AG04450 (cell line): Measurements from ENCODE around the gene COL21A1. TPM values are rescaled to one million over a fixed set of nuclear protein-coding genes. Genes with fewer than 3 reads are reported as not detected.
"Not testable (repeated sequence)": the region's sequence is repeated elsewhere in the genome, so short reads cannot be mapped to it uniquely, and the experiment has no call there.

Experiments used
- CTCF ChIA-PET: fragments of 300-600, 350-600 bp; formaldehyde crosslinking; extraction: SDS; loops from one replicate; lab custom pipeline; 2022; ENCODE audit warnings: antibody characterized with exemption, inconsistent platforms; lab: Charles Lee
- POLR2A ChIA-PET: fragments of 350-600 bp; formaldehyde crosslinking; extraction: SDS; loops from one replicate; lab custom pipeline; 2021; ENCODE audit warnings: antibody characterized with exemption, inconsistent platforms; lab: Yijun Ruan, JAX
- DNase-seq: peaks from one replicate; pipeline ENCODE4 v3.0.0-alpha.2; 2011; ENCODE audit warnings: low read depth, low spot score
- H3K27ac ChIP-seq: one replicate; pipeline ENCODE4 v1.5.1; 2012; ENCODE audit warnings: low read depth, low read length, control low read depth
- H3K27me3 ChIP-seq: one replicate; pipeline ENCODE4 v1.6.0; 2012; ENCODE audit warnings: low read length; ENCODE audit not compliant: control insufficient read depth, insufficient read depth
- H3K4me3 ChIP-seq: 2 replicates; pipeline ENCODE4 v1.5.1; 2011; ENCODE audit warnings: mild to moderate bottlenecking, low read depth, low read length, control low read depth
- H3K9me3 ChIP-seq: 2 replicates; pipeline ENCODE4 v1.5.1; 2012; ENCODE audit warnings: low read length; ENCODE audit not compliant: control insufficient read depth, insufficient read depth
- CTCF ChIP-seq: IDR thresholded peaks from 2 replicates; pipeline ENCODE4 v1.5.1; 2011; ENCODE audit warnings: low read depth, low read length, control low read depth, inconsistent platforms
- polyA plus RNA-seq: library from polyadenylated mRNA; depleted of rRNA; stranded (reverse); fragments of >200 nt; gene quantifications from 2 replicates; pipeline ENCODE4 v1.2.3, GENCODE V29; 2011
- small RNA-seq: library from RNA; depleted of rRNA; stranded (forward); fragments of <200 nt; gene quantifications from one replicate; pipeline ENCODE3, GENCODE V24; 2012; ENCODE audit warnings: low read depth; ENCODE audit not compliant: insufficient read length

COL21A1 gene
- polyA plus RNA-seq, 1 experiment, result 0.40 TPM

DNA sequence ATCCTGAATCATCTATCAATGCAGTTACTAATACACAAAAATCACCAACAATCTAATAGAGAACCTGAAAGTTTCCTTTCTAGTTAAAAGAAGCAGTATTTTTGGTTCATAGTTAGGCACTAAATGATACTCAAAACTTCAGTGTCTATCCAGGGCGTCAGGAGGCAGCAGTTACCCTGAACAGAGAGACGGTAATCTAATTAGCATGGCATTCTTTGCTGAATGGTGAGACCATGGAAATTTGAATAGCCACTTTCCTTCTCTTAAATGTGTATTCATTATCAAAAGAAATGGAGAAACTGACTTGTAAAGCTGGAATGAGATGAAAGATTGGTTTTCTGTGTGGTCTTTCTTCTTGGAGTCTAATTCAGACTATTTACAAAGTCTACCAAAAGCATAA lies 225.4 kb downstream of the COL21A1 start:
- POLR2A ChIA-PET, result no interaction called here
- no peak for DNase-seq
- H3K27me3 ChIP-seq, result no peaks in the 10 kb centered on the region
- TF ChIP-seq CTCF, result peak; percentile 32
- H3K4me3 ChIP-seq, result no peak overlapping the region
- H3K9me3 ChIP-seq, result no peaks in the 10 kb centered on the region
- CTCF ChIA-PET, result interaction anchor here (1.0 to 3.5 kb wide), 2 partner anchors 14 to 270 kb away, joined by 4 to 17 read pairs; no protein-coding TSS in a partner anchor
- H3K27ac ChIP-seq, result no peak overlapping the region

DNA sequence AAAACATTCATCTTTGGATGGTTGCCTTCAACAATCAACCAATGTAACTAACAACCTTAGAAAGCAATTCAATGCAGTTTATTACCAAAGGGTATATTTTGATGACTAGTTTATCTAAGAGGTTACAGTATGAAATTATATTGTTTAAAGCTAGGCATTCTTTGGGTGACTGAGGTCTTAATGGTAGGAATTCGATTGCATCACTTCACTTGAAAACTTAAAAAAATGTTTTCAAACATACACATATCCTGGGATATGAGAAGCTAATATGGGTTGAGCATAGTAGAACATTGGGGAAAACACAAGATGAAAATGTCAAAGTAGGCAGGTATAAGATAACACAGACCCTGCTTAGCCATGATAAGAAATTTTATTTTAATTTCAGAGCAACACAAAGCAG lies 227.4 kb downstream of the COL21A1 start:
- Histone ChIP-seq H3K27me3 (no peaks in the 10 kb centered on the region), H3K27ac (no peak overlapping the region), H3K4me3 (no peak overlapping the region), H3K9me3 (no peaks in the 10 kb centered on the region)
- CTCF ChIA-PET, result no interaction called here
- no peak for DNase-seq
- no peak for TF ChIP-seq CTCF
- POLR2A ChIA-PET, result no interaction called here

DNA sequence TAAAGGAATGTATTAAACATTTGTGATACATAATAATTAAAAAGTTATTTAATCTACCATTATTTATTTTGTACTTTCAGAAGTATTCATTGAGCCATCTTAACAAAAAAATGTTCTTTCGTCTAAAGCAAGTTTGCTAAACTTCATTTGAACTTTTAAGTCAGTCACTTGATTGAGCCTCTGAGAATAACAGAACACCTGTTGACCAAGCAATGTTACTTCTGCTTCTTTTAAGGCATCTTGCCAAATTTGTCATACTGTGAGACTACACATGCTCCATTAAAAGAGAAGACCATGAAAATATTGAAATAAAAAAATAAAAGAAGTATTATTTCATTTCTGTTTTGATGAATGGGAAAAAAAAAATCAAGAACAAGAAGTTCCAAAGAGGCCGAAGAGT lies 230.2 kb downstream of the COL21A1 start:
- Histone ChIP-seq H3K4me3 (no peak overlapping the region), H3K9me3 (no peaks in the 10 kb centered on the region), H3K27me3 (no peaks in the 10 kb centered on the region), H3K27ac (no peak overlapping the region)
- CTCF ChIA-PET, result no interaction called here
- no peak for TF ChIP-seq CTCF
- DNase-seq, result no peak
- POLR2A ChIA-PET, result no interaction called here

GRCh38 chr6:56014039-56014438 lies 233.3 kb downstream of the COL21A1 start:
- H3K27me3 ChIP-seq, CTCF ChIA-PET, H3K4me3 ChIP-seq, POLR2A ChIA-PET, H3K27ac ChIP-seq, H3K9me3 ChIP-seq, DNase-seq: not testable (repeated sequence)

DNA sequence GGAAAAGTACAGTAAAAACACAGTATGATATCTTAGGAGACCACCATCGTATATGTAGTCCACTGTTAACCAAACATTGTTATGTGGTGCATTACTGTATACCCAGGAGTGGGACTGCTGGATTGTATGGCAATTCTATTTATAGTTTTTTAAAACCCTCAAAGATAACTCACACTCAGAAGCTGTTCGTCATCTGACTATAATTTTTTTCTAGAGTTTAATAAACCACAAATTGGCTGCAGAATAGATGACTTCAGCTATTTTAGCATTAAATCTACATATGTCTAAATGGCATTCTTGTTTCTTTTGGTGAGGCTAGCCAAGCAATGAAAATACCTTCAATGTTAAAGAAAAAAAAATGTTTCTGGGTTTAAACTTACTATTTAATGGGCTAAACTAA lies 237.7 kb downstream of the COL21A1 start:
- no peak for DNase-seq
- ChIA-PET CTCF (no interaction called here), POLR2A (no interaction called here)
- H3K27me3 ChIP-seq, result no peaks in the 10 kb centered on the region
- no peak for TF ChIP-seq CTCF
- H3K4me3 ChIP-seq, result no peak overlapping the region
- no peaks in the 10 kb centered on the region for H3K9me3 ChIP-seq
- no peak overlapping the region for H3K27ac ChIP-seq

Small RNA genes within 50 kb of the gene (small RNA-seq; reads per million reads assigned to genes)
- not detected for gene DHFRP6
